HepG2 (cell line): ENCODE results near the gene HNF1B. TPM values are rescaled to one million over a fixed set of nuclear protein-coding genes. Genes with fewer than 3 reads are reported as not detected.
A peak's percentile ranks its signal among the peaks of the same experiment; 100 is the strongest.

Experiments
- AHR ChIP-seq: IDR thresholded peaks from 2 replicates; pipeline ENCODE4 v1.6.1; 2018; ENCODE audit warnings: missing genetic modification reagents, missing compliant biosample characterization
- ARID4A ChIP-seq: sonication (generic); formaldehyde crosslinking; IDR thresholded peaks from 2 replicates; pipeline ENCODE4 v1.5.0; 2020; ENCODE audit warnings: mild to moderate bottlenecking, missing genetic modification reagents, borderline replicate concordance
- ASH2L ChIP-seq: fragments of 300-600, 200-600 bp; sonication (generic); IDR thresholded peaks from 2 replicates; pipeline ENCODE4 v1.7.0; 2017; ENCODE audit warnings: low read depth, mild to moderate bottlenecking, moderate library complexity, mixed read lengths, low read length; ENCODE audit not compliant: insufficient read length
- ATRX ChIP-seq: sonication (generic); formaldehyde crosslinking; IDR thresholded peaks from 2 replicates; pipeline ENCODE4 v1.4.0; 2020; ENCODE audit warnings: missing genetic modification reagents, borderline replicate concordance
- BCL6 ChIP-seq: IDR thresholded peaks from 2 replicates; pipeline ENCODE4 v1.6.1; 2016; ENCODE audit warnings: missing genetic modification reagents, missing compliant biosample characterization
- ETV5 ChIP-seq: IDR thresholded peaks from 2 replicates; pipeline ENCODE4 v1.6.1; 2018; ENCODE audit warnings: missing biosample characterization, missing genetic modification reagents, inconsistent platforms, borderline replicate concordance
- GPN1 ChIP-seq: sonication (generic); formaldehyde crosslinking; IDR thresholded peaks from 2 replicates; pipeline ENCODE4 v1.5.1; 2020; ENCODE audit warnings: missing genetic modification reagents, borderline replicate concordance
- HIC2 ChIP-seq: sonication (generic); formaldehyde crosslinking; IDR thresholded peaks from 2 replicates; pipeline ENCODE4 v1.9.0; 2022; ENCODE audit warnings: low read depth, missing genetic modification reagents
- MAZ ChIP-seq, 2 experiments: sonication (generic) in 1 of 2; formaldehyde crosslinking in 1 of 2; IDR thresholded peaks; 2 replicates each; pipeline versions ENCODE4 v1.5.0 to v1.6.1; 2012 to 2020; ENCODE audit warnings: low read depth in 2 of 2, mild to moderate bottlenecking in 2 of 2, borderline replicate concordance in 1 of 2, improper control_type of control experiment in 1 of 2, low read length in 1 of 2, missing genetic modification reagents in 1 of 2, moderate library complexity in 1 of 2
- MLX ChIP-seq: IDR thresholded peaks from 2 replicates; pipeline ENCODE4 v1.6.1; 2016
- PRMT3 ChIP-seq: sonication (generic); formaldehyde crosslinking; IDR thresholded peaks from 2 replicates; pipeline ENCODE4 v1.8.1; 2022; ENCODE audit warnings: low read depth, mild to moderate bottlenecking, moderate library complexity, missing genetic modification reagents, borderline replicate concordance
- SMARCC2 ChIP-seq: fragments of 450-650 bp; IDR thresholded peaks from 2 replicates; pipeline ENCODE4 v1.6.1; 2017; ENCODE audit warnings: antibody characterized with exemption, mild to moderate bottlenecking
- UBTF ChIP-seq: sonication (generic); formaldehyde crosslinking; IDR thresholded peaks from 2 replicates; pipeline ENCODE4 v1.4.0; 2020; ENCODE audit warnings: mild to moderate bottlenecking, missing genetic modification reagents
- YY1 ChIP-seq: IDR thresholded peaks from 2 replicates; pipeline ENCODE4 v1.6.1; 2011; ENCODE audit warnings: low read length, low read depth, moderate library complexity, mild to moderate bottlenecking; ENCODE audit not compliant: insufficient read depth, insufficient replicate concordance
- ZGPAT ChIP-seq: IDR thresholded peaks from 2 replicates; pipeline ENCODE4 v1.6.1; 2016; ENCODE audit warnings: mild to moderate bottlenecking
- ZNF292 ChIP-seq: sonication (generic); formaldehyde crosslinking; IDR thresholded peaks from 2 replicates; pipeline ENCODE4 v1.8.1; 2022; ENCODE audit warnings: mild to moderate bottlenecking, low read depth, missing genetic modification reagents, borderline replicate concordance
- ZNF850 ChIP-seq: sonication (generic); formaldehyde crosslinking; conservative IDR thresholded peaks from 2 replicates; pipeline ENCODE4 v1.9.0; 2021; ENCODE audit warnings: mild to moderate bottlenecking, missing genetic modification reagents
- ZSCAN21 ChIP-seq: sonication (generic); formaldehyde crosslinking; IDR thresholded peaks from 2 replicates; pipeline ENCODE4 v1.8.0; 2022; ENCODE audit warnings: mild to moderate bottlenecking, missing genetic modification reagents, moderate library complexity, borderline replicate concordance
- polyA plus RNA-seq, 8 experiments: library from polyadenylated mRNA; depleted of rRNA in 3 of 8; stranded (reverse) in 7 of 8; unstranded in 1 of 8; fragments of >200 nt; fragmentation: Illumina TruSeq in 4 of 8; extraction: Trizol in 4 of 8; gene quantifications; 2 replicates each; pipeline versions ENCODE4 v1.2.1 to v1.2.3, GENCODE V29; 2011 to 2016; ENCODE audit warnings: low read depth in 4 of 8, missing spikeins in 1 of 8, mixed read lengths in 1 of 8; ENCODE audit not compliant: insufficient read depth in 1 of 8
- total RNA-seq, 5 experiments: library from RNA; depleted of rRNA; stranded (reverse); fragments of >200 nt; fragmentation: Illumina TruSeq; extraction: Trizol; gene quantifications; 2 replicates each; pipeline ENCODE4 v1.2.3, GENCODE V29; 2016; ENCODE audit warnings: low read depth in 1 of 5

HNF1B gene
- total and polyA plus RNA-seq, 2 of the 13 experiments (the other 11 are each of a cell fraction or from before 2014, with no cell fraction given), result 1.9 to 5.3 TPM

- TF ChIP-seq ARID4A (CRISPR knock-in tag) (no peak; the same call in 1 of the 2 replicates), HIC2 (CRISPR knock-in tag) (no peak), ZNF292 (CRISPR knock-in tag) (peak; percentile 27; the same call in 1 of the 2 replicates), GPN1 (CRISPR knock-in tag) (no peak), UBTF (CRISPR knock-in tag) (no peak; the same call in 1 of the 2 replicates), PRMT3 (no peak), MLX (CRISPR knock-in tag) (peak; percentile 47; the same call in 1 of the 2 replicates), BCL6 (CRISPR knock-in tag) (peak; percentile 77), ZNF850 (CRISPR knock-in tag) (no peak), ZGPAT (CRISPR knock-in tag) (peak; percentile 50; the same call in 1 of the 2 replicates), ASH2L (peak; percentile 44), ETV5 (CRISPR knock-in tag) (peak; percentile 81; the same call in 1 of the 2 replicates), AHR (CRISPR knock-in tag) (no peak), ZSCAN21 (no peak), ATRX (CRISPR knock-in tag) (no peak), MAZ (IDR thresholded peaks at IDR 0.05; ENCODE audit: borderline replicate concordance, low read depth, low read length) (no peak), MAZ (CRISPR knock-in tag; IDR thresholded peaks at IDR 0.05; ENCODE audit: low read depth) (no peak), YY1 (peak; percentile 72), SMARCC2 (no peak)
Measured at GRCh38 chr17:37710344-37710886, 34.4 kb downstream of the HNF1B start (continued).
